HG03039 (cell line): Measurements from ENCODE around the gene GSC2.
"Not testable (repeated sequence)": the region's sequence is repeated elsewhere in the genome, so short reads cannot be mapped to it uniquely, and the experiment has no call there.

ENCODE experiments used
- ATAC-seq: cut with Tn5 transposase; IDR thresholded peaks from one replicate; pipeline ENCODE4 v1.9.1; 2021; ENCODE audit warnings: mild to moderate bottlenecking, moderate library complexity; ENCODE audit not compliant: unreplicated experiment

Gene GSC2

DNA sequence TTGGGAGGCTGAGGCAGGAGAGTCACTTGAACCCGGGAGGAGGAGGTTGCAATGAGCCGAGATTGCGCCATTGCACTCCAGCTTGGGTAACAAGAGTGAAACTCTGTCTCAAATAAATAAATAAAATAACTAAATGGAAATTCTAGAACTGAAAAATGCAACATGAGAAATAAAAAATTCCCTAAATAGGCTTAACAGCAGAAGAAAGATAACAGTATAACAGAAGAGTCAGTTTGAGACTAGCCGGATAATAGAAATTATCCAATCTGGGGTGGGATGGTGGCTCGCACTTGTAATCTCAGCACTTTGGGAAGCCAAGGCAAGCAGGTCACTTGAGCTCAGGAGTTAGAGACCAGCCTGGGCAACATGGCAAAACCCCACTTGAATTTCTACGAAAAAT, 14.3 kb upstream of the GSC2 start:
- ATAC-seq, result no peak

DNA sequence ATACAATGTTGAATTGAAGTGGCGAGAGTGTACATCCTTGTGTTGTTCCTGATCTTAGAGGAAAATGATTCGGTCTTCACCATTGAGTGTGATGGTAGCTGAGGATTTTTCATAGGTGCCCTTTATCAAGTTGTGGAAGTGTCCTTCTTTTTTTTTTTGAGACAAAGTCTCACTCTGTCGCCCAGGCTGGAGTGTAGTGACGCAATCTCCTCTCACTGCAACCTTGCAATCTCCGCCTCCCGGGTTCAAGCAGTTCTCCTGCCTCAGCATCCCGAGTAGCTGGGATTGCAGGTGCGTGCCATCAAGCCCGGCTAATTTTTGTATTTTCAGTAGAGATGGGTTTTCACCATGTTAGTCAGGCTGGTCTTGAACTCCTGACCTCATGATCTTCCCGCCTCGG, 8.6 kb upstream of the GSC2 start:
- not testable (repeated sequence) for ATAC-seq

DNA sequence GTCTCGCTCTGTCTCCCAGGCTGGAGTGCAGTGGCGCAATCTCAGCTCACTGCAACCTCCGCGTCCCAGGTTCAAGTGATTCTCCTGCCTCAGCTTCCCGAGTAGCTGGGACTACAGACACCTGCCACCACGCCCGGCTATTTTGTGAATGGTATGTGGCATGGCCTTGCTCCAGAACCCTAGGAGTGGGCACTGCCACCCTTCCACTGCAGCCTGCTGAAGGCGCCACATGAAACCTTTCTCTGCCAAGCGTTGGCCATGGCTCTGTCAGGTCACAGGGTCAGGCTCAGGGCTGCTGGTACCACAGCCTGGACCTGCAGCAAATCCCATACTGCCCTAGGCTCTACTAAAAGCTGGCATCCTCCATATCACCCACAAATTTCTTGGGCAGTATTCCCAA, 6.0 kb upstream of the GSC2 start:
- ATAC-seq, result not testable (repeated sequence)

DNA sequence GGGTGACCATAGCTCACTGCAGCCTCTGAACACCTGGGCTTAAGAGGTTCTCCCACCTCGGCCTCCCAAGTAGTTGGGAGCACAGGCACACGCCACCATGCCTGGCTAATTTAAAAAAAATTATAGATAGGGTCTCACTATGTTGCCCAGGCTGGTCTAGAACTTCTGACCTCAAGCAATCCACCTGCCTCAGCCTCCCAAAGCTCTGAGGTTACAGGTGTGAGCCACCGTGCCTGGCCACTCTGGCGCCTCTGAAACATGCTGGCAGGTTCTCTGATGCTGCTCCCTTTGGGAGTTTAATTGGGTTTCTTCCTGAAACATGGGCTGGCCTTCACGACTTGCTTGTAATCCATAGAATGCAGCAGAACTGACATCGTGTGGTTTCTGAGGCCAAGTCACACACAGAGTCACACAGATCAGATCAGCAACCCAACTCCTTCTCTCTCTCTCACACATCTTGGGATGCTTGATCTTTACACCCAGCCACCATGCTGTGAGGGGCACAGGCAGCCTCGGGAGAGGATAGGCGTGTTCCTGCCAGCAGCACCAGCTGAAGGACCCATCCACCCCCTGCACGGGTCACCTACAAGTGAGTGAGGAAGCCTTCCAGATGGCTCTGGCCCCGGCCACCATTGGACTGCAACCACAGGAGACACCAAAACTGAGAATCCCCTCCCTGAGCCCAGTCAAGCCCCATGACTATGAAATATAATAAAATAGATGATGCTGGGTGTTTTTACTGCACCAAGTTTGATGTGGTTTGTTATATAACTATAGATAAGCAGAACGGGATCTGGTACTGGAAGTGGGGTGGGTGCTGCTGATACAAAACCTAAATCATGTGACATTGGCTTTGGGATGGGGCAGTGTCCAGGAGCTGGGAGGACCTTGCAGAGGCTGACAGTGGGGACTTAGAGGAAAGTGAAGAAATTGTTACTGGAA, 3.1 kb upstream of the GSC2 start:
- no peak for ATAC-seq

DNA sequence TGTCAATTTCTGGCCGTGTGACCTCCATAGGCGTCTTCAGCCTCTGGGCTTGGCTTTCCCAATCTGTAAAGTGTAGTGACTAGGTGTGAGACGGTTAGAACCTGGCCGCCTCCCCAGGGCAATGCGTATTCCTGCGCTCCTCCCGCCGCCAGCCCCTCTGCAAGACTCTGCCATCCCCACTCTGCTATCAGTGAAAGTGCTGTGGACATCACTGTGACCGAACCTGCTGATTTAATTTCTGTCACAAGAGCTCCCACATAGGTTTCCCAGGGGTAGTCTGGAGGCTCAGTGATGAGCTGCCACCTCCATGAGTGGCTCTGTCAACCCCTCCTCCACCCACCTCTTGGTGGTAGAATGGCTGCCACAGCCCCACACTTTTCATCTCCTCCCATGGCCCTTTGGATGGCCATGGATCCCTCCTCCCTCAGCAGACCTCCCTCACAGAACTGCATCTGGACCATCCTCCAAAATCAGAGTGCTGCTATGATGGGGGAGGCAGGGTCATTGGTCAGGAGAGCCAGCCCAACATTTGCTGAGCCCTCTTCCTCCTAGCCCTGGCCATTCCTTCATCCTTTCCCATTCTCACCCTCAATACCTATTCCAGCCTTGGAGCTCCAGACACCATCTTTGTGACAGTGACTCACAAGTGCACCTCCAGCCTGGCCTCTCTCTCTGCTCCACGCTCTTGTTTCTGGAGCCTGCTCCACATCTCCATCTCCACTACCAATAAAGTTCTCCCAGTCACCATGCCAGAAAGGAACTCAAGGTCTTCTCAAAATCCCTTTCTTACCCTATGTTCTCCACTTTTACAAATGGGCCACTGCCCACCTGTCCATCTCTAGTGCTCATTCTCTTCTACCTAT, 1.5 kb upstream of the GSC2 start:
- no peak for ATAC-seq

DNA sequence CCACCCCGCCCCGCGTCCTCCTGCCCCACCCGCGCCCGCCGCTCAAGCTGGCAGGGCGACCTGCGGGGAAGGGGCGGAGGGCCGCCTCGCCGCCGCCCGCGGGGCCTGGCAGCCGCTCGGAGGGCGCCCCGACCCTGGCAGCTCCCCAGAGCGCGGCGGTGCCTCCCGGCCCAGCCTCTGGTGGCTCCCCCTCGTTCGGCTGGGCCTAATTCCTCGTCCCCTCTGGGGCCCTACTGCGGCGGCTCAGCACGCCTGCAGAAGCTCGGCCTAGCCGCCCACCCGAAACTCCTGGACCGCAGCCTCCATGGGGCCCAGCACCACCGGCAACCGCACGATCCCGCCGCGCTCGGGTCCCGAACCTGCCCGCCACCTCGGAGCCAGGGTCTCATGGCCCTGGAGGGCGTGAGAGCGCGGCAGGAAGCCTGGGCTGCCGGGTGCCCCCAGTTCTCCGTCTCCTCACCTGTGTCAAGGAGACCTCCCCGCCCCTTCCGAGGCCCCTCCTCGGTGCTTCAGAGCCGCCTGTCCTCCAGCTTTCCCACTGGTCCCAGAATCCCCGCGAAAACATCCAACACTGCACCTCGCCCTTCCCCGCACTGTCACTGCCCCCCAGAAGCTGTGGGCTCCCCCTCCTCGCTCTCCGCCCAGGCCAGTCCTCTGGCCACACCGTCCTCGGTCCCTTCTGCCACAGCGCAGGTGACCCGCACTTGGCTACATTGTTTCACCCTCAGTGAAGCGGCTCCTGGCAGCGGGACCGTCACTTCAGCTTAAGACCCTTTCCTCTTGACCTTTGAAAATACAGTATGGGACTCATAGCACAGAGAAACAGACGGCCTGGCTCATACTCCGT, 613 bp upstream of the GSC2 start:
- no peak for ATAC-seq

DNA sequence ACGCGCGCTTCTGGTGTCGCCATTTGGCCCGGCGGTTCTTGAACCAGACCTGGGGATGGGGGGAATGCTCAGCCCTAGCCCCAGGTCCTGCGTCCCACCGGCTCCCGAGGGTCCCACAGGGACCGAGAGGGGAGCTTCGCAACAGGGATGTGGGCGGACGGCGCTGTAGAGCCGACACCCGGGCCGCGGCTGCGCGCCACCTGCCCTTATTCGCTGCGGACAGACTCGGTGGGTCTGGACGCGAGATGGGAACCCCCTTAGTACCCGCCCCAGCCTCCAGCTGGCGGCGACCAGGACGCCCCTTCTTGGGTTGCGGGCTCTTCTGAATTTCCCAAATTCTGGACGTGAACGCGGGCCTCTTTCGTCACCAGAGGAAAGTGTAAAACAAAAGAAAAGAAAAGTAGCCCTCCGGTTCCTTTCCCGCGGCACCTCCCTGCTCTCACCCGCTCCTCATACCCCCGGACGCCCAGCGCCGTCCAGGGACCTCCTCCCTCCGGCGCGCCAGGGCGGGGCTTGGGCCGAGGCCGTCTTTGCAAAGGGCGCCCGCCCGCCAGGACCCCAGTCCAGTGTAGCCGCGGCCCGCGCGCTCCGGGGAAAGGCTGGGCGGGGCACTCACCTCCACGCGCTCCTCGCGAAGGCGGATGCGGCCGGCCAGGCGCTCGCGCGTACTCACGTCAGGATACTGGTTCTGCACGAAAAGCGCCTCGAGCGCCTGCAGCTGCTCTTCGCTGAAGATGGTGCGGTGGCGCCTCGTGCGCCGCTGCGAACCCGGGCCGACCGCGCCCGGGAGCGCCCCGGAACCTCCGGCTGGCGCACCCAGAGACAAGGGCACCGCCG, 827 bp downstream of the GSC2 start:
- ATAC-seq, result no peak

DNA sequence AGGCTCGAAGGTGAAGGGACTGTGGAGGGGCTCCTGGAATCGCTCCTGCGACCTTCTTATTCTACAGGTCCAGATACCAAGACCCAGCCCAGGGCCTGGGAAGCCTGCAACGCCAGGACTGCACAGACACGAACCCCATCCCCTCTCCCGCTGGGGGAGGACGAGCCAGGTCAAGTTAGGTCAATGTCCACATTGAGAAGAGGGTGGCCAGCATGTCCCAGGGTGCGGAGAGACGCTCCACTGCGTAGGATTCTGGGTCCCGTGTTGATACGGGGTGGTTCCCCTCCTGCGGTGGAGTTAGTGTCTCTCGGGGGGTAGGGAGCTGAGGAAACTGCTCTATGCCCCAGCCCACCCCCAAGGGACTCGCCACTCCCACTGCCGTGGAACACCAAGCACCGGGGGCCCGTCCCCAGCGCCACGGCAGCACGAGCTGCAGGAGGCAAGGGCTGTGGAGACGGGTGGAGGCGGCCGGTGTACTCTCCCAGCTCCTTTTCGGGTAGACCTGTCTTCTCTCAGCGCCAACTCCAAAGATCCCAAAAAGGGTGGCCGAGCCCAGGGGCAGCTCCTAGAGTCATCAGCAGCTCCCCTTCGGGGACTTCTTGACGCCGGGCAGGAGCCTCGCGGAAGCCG, 1.6 kb downstream of the GSC2 start:
- no peak for ATAC-seq

DNA sequence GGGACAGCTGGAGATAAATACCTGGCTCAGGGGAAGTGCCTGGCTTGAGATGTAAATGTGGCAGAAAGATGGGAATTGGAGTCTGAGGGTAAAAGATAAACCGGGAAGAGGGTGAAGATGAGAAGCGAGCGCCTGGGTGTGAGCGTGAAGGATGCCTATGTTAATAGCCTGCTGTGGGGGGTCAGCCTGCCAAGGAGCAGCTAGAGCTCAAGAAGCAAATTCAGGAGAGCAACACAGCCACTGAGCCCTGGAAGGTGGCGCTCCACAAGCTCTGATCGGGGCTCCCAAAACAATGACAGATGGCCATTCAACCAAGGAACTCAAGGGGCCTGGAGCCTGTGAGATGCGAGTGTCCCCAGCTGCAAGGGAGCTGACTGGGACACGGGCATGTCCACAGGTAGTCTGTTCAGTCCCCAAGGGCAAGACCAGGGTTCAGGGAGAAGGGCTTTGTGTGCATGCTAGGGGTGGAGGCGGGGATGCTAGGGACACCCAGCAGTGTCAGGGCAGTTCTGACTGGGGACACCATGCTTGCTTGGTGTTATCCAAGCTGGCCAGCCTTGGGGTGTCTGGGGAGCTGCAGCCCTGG, 2.8 kb downstream of the GSC2 start:
- ATAC-seq, result no peak

DNA sequence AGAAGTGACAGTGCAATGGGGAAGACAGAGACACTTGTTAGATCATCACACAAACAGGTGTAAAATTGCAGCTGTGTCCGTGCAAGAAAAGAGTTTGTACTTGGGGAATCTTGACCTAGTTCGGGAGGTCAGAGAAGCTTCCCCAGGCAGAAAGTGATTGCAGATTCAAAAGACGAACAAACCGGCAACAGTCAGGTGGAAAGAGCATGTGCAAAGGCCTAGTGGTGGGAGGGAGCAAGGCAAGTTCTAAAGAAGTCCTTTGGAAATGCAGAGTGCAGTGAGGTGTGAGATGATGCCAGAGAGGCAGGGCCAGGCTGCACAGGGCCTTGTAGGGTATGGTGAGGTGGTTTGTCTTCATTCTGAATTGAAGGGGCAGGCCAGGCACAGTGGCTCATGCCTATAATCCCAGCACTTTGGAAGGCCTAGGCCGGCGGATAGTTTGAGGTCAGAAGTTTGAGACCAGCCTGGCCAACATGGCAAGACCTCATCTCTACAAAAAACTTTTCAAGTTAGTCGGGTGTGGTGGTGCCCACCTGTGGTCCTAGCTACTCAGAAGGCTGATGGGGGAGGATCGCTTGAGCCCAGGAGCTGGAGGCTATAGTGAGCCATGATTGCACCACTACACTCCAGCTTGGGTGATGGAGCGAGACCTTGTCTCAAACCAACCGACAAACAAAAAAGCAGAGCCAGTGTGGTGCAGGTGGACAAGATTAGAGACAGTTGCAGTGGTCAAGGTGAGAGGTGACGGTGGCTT, 3.7 kb downstream of the GSC2 start:
- no peak for ATAC-seq

DNA sequence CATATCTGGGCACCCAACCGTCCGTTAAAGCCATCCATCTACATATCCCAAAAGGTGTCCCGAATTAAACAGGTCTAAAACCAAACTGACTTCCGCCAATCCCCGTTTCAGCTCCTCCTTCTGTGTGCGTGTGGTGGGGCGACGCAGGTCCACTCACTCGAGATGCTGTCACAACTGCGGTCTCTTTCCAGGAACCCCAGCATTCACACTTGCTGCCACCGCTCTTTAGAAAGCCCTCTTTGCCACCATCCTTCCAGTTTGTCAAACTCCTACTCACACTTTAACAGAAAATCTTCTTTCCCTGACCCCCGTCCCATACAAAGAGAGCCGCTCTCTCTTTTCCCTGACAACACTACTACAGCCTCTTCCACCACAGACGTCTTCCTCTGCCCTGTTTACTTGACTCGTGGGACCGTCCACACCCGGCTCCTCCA, 6.1 kb downstream of the GSC2 start:
- no peak for ATAC-seq

DNA sequence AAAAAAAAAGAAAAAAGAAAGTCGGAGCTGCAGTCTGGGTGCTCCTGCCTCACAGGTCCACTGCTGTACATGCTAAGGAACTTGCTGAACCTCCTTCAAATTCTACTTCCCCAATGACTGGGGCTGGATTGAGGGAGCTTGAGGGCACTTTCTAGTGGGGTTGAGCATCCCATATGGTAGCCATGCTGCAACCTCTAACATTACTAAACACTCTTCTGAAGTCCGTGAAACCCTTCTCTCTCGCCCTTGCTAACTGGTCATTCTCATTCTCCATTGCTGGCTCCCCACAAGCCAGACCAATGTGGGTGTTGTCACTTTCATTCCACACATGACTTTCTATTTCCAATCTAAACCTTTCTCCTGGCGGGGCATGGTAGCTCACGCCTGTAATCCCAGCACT, 6.9 kb downstream of the GSC2 start:
- ATAC-seq, result no peak

DNA sequence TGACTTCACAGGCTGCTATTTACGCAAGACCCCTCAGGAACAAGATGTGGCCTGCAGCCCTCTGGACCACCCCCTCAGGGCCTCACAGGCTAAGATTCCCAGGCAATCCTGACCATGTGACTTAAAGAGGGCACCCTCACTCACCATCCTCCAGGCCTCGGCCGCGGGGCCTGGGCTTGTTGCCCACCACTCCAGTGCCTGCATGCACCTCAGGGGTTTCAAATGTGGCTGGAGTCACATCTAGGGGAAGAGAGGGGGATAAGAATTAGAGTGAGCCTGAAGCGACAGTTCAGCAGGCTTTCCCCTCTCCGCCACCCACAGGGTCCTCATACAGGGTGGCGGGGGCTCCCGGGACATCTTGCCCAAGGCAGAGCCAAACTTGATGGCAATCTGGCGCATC, 7.7 kb downstream of the GSC2 start:
- ATAC-seq, result no peak

DNA sequence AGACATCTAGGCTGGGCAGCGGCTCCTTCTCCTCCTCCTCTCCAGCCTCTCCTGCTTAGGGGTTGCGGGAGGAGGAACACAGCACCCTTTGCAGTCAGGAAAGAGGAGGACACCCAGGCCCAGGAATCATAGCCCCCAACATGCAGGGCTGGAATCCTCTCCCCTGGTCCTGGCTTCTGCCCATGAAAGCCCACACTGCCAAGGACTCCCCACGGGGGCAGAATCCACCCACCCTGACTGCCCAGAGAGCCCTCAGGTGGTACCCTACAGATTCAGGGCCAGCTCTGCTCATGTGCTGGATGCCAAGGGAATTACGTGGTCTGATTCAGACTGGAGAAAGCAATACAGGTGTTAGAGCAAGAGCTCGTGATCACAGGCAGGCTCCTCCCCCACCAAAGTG, 10.1 kb downstream of the GSC2 start:
- ATAC-seq, result no peak

DNA sequence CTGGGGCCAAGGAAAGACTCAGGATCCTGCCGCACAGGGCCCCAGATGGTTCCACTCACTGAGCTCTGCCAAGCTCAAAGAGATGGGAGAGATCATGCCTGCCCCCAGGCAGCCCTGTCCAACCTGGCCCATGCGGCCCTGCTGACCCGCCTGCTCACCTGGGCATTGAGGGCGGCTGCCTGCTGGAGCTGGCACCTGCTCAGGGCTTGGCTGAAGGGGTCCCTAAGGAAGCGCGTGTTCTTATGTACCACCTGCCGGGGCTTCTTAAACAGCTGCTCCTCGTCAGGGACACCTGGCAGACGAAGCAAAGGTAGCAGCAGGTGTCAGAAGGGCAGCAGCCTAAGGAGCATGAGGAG, 11.1 kb downstream of the GSC2 start:
- ATAC-seq, result no peak

DNA sequence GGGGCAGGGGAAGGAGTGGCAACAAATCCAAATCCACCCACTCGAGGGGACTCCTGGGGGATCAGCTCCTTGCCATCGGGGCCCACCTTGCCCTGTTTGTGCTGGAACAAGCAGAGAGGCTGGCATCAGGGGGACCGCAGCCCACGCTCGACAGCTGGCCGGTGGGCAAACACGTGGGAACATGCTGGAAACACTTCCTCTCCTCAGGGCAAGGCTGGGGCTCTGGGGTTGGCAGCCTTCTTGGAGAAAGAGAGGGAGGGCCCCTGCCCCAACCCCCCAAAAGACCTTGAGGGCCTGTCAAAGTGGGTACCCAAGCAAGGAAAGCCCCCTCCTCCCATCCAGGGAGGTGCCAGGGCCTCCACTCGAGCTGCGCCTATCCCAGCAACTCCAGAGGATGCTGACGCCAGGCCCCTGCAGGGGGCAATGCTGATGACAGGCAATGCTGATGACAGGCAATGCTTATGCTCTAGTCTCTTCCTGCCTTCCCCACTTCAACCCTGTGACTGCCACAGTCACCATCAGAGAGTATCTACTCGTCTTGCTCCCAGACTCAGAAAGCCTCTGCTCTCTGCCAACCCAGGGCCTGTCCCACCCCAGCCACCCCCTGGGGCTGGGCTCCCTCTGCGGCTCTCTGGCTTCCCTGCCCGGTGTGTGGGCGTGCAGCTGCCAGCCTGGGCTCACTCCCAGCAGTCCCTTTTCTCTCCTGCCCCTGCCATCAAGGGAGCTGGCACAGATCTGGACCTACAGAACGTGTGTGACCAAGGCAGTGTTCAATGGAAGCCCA, 11.7 kb downstream of the GSC2 start:
- ATAC-seq, result no peak

DNA sequence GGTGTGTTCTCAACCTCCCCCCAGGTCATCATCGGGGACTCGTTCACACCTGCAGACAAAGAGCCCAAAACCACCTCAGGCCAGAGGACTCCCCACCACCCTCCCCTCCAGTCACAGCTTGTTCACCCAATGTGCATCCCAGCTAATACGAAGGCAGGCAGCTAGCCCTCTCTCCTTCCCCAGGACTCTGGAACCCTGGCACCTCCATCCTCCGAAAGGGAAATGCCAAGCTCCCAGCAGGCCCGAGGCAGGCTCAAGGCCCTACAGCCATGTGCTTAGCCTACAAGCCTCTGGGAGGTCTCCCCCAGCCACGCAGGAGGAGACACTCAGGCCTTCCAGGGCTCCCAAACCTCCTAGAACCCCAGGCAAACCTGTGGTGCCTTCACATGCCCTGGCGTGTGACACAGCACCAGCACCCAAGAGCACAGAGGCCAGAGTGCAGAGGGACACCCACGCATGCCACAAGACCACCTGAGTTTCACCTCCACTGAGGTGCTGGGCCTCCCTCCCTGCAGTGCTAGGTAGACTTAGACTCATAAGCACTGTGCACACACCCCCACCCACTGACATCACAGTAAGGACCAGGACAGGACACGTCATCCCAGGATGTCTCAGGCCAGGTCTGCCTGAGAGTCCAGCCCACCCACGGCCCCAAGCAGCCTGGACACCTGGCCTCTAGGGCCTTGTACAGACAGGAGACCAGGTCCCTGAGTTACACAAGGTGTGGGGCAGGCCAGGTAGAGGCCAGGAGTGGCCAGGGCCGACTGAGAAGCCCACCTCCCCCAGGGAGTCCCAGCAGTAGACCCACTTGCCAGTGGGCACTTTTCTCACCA, 12.5 kb downstream of the GSC2 start:
- no peak for ATAC-seq
